ENCODE measurements around the gene RUNX3. TPM values are rescaled to one million over a fixed set of nuclear protein-coding genes. Genes with fewer than 3 reads are reported as not detected.

The RUNX3 gene
- total RNA-seq, 1 experiment from 2014 or later, result 1.1 TPM

GRCh38 chr1:24957808-24958752, 28.0 kb upstream of the RUNX3 start:
- no peaks in the 10 kb centered on the region for H3K9me3 ChIP-seq
- Mint-ChIP-seq H3K4me3 (ENCODE audit: unreplicated experiment) (no peak overlapping the region), H3K27me3 (ENCODE audit: insufficient read depth, unreplicated experiment) (no peaks in the 10 kb centered on the region), H3K27ac (ENCODE audit: unreplicated experiment) (no peak overlapping the region), H3K9me3 (ENCODE audit: unreplicated experiment) (no peaks in the 10 kb centered on the region), H3K36me3 (ENCODE audit: insufficient read depth, unreplicated experiment) (no peaks in the 10 kb centered on the region), H3K4me1 (ENCODE audit: low read depth, unreplicated experiment) (no peaks in the 10 kb centered on the region)
- ChIA-PET CTCF (no interaction called here), POLR2A (no interaction called here)
- TF ChIP-seq, protein P1, sequence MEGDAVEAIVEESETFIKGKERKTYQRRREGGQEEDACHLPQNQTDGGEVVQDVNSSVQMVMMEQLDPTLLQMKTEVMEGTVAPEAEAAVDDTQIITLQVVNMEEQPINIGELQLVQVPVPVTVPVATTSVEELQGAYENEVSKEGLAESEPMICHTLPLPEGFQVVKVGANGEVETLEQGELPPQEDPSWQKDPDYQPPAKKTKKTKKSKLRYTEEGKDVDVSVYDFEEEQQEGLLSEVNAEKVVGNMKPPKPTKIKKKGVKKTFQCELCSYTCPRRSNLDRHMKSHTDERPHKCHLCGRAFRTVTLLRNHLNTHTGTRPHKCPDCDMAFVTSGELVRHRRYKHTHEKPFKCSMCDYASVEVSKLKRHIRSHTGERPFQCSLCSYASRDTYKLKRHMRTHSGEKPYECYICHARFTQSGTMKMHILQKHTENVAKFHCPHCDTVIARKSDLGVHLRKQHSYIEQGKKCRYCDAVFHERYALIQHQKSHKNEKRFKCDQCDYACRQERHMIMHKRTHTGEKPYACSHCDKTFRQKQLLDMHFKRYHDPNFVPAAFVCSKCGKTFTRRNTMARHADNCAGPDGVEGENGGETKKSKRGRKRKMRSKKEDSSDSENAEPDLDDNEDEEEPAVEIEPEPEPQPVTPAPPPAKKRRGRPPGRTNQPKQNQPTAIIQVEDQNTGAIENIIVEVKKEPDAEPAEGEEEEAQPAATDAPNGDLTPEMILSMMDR (IDR thresholded peaks at IDR 0.05; ENCODE audit: insufficient read depth in 1 of 2, low read depth in 1 of 2, low read length in 1 of 2, severe bottlenecking in 1 of 2, unreplicated experiment in 1 of 2), result no peak
- intact Hi-C loops (cut with micrococcal nuclease; ENCODE audit: unreplicated experiment), result no loop called here
- DNase-seq, result no peak
- no TSS peak for BruUV-seq (replicated peaks)
- H3K4me1 ChIP-seq, result no peaks in the 10 kb centered on the region
- H3K36me3 ChIP-seq (ENCODE audit: control insufficient read depth, insufficient read depth, low read length), result no peaks in the 10 kb centered on the region
- no peak overlapping the region for H3K4me3 ChIP-seq (ENCODE audit: low read depth, low read length)
- no peaks in the 10 kb centered on the region for H3K27me3 ChIP-seq (replicated peaks; ENCODE audit: control insufficient read depth, insufficient read depth, low read length)

DNA sequence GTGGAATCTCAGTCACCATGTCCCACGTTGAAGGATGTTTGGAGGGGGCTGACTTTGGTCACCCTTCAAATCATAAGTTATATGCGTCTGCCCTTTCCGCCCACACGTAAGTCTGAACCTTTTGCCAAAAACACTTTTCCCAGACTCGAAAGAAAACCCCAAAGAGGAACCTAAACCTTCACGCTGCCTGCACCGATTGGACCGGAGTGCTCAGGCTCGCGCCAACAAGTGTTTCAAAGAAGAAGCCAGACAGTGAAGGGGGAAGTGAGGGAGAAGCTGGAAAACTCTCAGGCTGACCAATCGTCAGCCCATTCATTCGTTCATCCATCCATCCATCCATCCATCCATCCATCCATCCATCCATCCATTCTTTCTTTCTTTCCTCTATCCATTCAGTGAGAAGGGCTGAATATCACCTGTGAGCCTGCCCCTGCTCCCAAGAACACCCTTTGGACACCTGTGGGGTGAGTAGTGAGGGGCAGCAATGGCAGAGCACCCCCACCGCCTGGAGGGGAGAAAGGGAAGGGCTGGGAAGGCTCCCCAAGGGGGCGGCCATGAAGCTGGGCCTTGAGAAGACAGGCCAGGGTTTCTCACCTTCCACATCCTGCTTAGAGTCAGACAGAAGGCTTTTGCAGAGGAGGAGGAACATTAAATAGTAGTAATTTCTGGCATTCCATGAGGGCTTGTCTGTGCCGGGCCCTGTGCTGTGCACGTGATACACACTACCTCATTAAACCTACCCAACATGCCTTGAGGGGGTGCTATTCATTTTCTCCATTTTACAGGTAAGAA, 27.1 kb upstream of the RUNX3 start:
- TF ChIP-seq, protein P1 (IDR thresholded peaks at IDR 0.05; ENCODE audit: insufficient read depth in 1 of 2, low read depth in 1 of 2, low read length in 1 of 2, severe bottlenecking in 1 of 2, unreplicated experiment in 1 of 2), result no peak
- DNase-seq, result no peak
- Histone ChIP-seq H3K36me3 (ENCODE audit: control insufficient read depth, insufficient read depth, low read length) (no peaks in the 10 kb centered on the region), H3K9me3 (no peaks in the 10 kb centered on the region), H3K4me3 (ENCODE audit: low read depth, low read length) (no peak overlapping the region), H3K4me1 (no peaks in the 10 kb centered on the region), H3K27me3 (replicated peaks; ENCODE audit: control insufficient read depth, insufficient read depth, low read length) (no peaks in the 10 kb centered on the region)
- no peaks in the 10 kb centered on the region for H3K4me1 Mint-ChIP-seq (ENCODE audit: low read depth, unreplicated experiment)
- CTCF ChIA-PET, result no interaction called here
- H3K4me3 Mint-ChIP-seq (ENCODE audit: unreplicated experiment), result no peak overlapping the region
- H3K36me3 Mint-ChIP-seq (ENCODE audit: insufficient read depth, unreplicated experiment), result no peaks in the 10 kb centered on the region
- no peaks in the 10 kb centered on the region for H3K9me3 Mint-ChIP-seq (ENCODE audit: unreplicated experiment)
- intact Hi-C loops (cut with micrococcal nuclease; ENCODE audit: unreplicated experiment), result no loop called here
- no peak overlapping the region for H3K27ac Mint-ChIP-seq (ENCODE audit: unreplicated experiment)
- BruUV-seq (replicated peaks), result no TSS peak
- H3K27me3 Mint-ChIP-seq (ENCODE audit: insufficient read depth, unreplicated experiment), result no peaks in the 10 kb centered on the region
- POLR2A ChIA-PET, result no interaction called here

GRCh38 chr1:24955779-24956365, 25.8 kb upstream of the RUNX3 start:
- no peak overlapping the region for H3K27ac Mint-ChIP-seq (ENCODE audit: unreplicated experiment)
- H3K4me3 Mint-ChIP-seq (ENCODE audit: unreplicated experiment), result no peak overlapping the region
- Histone ChIP-seq H3K4me3 (ENCODE audit: low read depth, low read length) (no peak overlapping the region), H3K9me3 (no peaks in the 10 kb centered on the region), H3K27me3 (replicated peaks; ENCODE audit: control insufficient read depth, insufficient read depth, low read length) (no peaks in the 10 kb centered on the region), H3K4me1 (no peaks in the 10 kb centered on the region), H3K36me3 (ENCODE audit: control insufficient read depth, insufficient read depth, low read length) (no peaks in the 10 kb centered on the region)
- POLR2A ChIA-PET, result no interaction called here
- H3K4me1 Mint-ChIP-seq (ENCODE audit: low read depth, unreplicated experiment), result no peaks in the 10 kb centered on the region
- H3K27me3 Mint-ChIP-seq (ENCODE audit: insufficient read depth, unreplicated experiment), result no peaks in the 10 kb centered on the region
- BruUV-seq (replicated peaks), result no TSS peak
- intact Hi-C loops (cut with micrococcal nuclease; ENCODE audit: unreplicated experiment), result no loop called here
- H3K9me3 Mint-ChIP-seq (ENCODE audit: unreplicated experiment), result no peaks in the 10 kb centered on the region
- H3K36me3 Mint-ChIP-seq (ENCODE audit: insufficient read depth, unreplicated experiment), result no peaks in the 10 kb centered on the region
- TF ChIP-seq, protein P1 (IDR thresholded peaks at IDR 0.05; ENCODE audit: insufficient read depth in 1 of 2, low read depth in 1 of 2, low read length in 1 of 2, severe bottlenecking in 1 of 2, unreplicated experiment in 1 of 2), result no peak
- CTCF ChIA-PET, result no interaction called here
- no peak for DNase-seq

Data from Caco-2 (cell line).